Ascending aorta (tissue), 2 donors: ENCODE results near the gene NT5DC1. TPM values are rescaled to one million over a fixed set of nuclear protein-coding genes. Genes with fewer than 3 reads are reported as not detected.

ENCODE experiments used
- DNase-seq, 2 donors: peaks; one replicate each; pipeline ENCODE4 v3.0.0-alpha.2; 2019; ENCODE audit warnings: low spot score in 2 of 2
- H3K27ac ChIP-seq, 2 donors: fragments of 200-600 bp; sonication (generic); one replicate each; pipeline ENCODE4 v1.5.1; 2016 to 2017; ENCODE audit warnings: mild to moderate bottlenecking in 1 of 2
- H3K27me3 ChIP-seq: fragments of 200-600 bp; sonication (generic); one replicate; pipeline ENCODE4 v1.5.1; 2017
- H3K36me3 ChIP-seq, 2 donors: fragments of 200-600 bp; sonication (generic); one replicate each; pipeline ENCODE4 v1.5.1; 2016
- H3K4me1 ChIP-seq, 2 donors: fragments of 200-600 bp; sonication (generic); one replicate each; pipeline ENCODE4 v1.5.1; 2016 to 2017; ENCODE audit warnings: mild to moderate bottlenecking in 1 of 2
- H3K4me3 ChIP-seq, 2 donors: fragments of 200-600 bp; sonication (generic); one replicate each; pipeline ENCODE4 v1.5.1; 2016 to 2017; ENCODE audit warnings: mild to moderate bottlenecking in 1 of 2
- H3K9me3 ChIP-seq, 2 donors: fragments of 200-600 bp; sonication (generic); one replicate each; pipeline ENCODE4 v1.5.1; 2016
- intact Hi-C: fragments of 100-400 bp; cut with DNase I; formaldehyde crosslinking; loops from one replicate; pipeline ENCODE4 v1.15.1; 2023
- total RNA-seq: library from RNA; depleted of rRNA; stranded (reverse); fragments of >200 nt; gene quantifications from one replicate; pipeline ENCODE4 v1.1.0, GENCODE V29; 2016
- TF ChIP-seq, protein P1 (sequence below), 3 experiments: fragments of 200-600 bp in 2 of 3; fragments of 450-650 bp in 1 of 3; sonication (generic) in 2 of 3; IDR thresholded peaks; one replicate each; pipeline ENCODE4 v1.5.1; 2016 to 2019; ENCODE audit warnings: antibody characterized with exemption in 3 of 3, mild to moderate bottlenecking in 1 of 3, moderate library complexity in 1 of 3

The NT5DC1 gene
- total RNA-seq, 1 donor from 2014 or later = 4.6 TPM

DNA sequence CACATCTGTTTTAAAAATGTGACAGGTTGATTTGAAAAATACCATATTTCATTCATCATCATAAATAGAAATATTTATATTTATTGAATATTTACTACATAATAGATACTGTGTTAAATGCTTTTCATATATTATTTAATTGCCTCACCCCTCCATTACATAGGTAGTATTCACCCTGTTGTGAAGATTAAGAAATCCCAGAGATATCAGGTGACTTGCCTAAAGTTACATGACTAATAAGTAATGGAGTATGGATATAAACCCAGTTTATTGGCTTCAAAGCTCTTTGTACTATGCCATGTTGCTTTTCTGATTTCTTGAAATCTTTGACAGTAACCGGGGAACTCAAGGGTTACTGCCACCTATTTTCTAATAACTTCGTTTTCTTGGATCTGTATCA, 189.2 kb downstream of the NT5DC1 start:
- Histone ChIP-seq H3K9me3 (no peaks in the 10 kb centered on the region), H3K4me3 (no peak overlapping the region), H3K27me3 (no peaks in the 10 kb centered on the region), H3K4me1 (no peaks in the 10 kb centered on the region), H3K36me3 (no peaks in the 10 kb centered on the region), H3K27ac (no peak overlapping the region)
- intact Hi-C loops = no loop called here
- DNase-seq = no peak
- TF ChIP-seq, protein P1, sequence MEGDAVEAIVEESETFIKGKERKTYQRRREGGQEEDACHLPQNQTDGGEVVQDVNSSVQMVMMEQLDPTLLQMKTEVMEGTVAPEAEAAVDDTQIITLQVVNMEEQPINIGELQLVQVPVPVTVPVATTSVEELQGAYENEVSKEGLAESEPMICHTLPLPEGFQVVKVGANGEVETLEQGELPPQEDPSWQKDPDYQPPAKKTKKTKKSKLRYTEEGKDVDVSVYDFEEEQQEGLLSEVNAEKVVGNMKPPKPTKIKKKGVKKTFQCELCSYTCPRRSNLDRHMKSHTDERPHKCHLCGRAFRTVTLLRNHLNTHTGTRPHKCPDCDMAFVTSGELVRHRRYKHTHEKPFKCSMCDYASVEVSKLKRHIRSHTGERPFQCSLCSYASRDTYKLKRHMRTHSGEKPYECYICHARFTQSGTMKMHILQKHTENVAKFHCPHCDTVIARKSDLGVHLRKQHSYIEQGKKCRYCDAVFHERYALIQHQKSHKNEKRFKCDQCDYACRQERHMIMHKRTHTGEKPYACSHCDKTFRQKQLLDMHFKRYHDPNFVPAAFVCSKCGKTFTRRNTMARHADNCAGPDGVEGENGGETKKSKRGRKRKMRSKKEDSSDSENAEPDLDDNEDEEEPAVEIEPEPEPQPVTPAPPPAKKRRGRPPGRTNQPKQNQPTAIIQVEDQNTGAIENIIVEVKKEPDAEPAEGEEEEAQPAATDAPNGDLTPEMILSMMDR (IDR thresholded peaks at IDR 0.05) = no peak

DNA sequence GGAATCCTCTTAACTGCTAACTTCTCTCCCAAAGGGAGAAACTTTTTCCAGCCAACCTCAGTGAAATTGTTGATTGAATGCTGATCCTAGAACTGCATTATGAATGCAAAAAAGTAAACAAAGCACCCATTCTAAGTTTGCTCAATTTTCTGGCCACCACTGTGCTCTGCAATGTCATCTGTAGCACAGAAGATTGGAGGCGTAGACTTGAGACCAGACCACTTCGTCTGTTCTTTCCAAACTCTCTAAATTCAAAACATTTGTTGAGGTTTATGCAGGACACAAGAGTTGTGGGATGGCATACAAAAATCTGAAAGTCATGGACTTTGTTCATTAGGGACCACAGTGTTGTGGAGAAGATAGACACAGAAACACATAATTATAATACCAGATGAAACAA, 190.1 kb downstream of the NT5DC1 start:
- intact Hi-C loops = no loop called here
- H3K4me1 ChIP-seq = no peaks in the 10 kb centered on the region
- TF ChIP-seq, protein P1 (IDR thresholded peaks at IDR 0.05) = no peak
- no peak overlapping the region for H3K4me3 ChIP-seq
- H3K9me3 ChIP-seq = no peaks in the 10 kb centered on the region
- no peak overlapping the region for H3K27ac ChIP-seq
- DNase-seq = no peak
- no peaks in the 10 kb centered on the region for H3K36me3 ChIP-seq
- H3K27me3 ChIP-seq = no peaks in the 10 kb centered on the region

DNA sequence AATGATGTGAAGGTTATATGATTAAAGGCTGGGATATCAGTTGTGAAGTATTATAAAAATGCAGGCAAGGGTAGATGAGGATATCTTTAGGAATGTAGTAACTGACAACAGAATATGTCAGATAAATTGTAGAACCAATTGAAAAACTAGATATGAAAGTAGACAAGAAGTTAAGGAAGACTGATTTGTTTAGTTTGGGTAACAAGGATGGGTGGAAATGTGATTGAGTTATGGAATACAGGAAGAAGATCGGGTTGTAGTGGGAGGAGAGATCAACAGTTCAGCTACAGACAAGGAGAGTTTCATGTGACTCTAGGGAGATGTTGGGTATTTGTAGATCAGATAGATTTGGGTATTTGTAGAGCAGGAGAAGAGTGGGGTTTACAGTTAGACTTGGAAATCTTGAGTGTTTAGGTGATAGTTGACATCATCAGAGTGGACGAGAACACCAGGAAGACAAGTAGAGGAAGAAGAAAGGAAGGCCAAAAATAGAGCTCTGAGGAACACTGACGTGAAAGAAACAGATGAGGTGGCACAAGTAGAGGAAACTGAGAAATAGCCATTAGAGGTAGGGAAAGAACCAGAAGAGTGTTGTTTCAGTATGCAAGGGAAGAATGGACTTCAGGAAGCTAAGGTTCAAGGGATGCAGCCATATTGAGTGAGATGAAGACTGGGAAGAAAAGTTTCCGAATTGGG, 191.2 kb downstream of the NT5DC1 start:
- Histone ChIP-seq H3K4me3 (no peak overlapping the region), H3K27ac (no peak overlapping the region), H3K27me3 (no peaks in the 10 kb centered on the region), H3K9me3 (no peaks in the 10 kb centered on the region), H3K36me3 (no peaks in the 10 kb centered on the region), H3K4me1 (no peaks in the 10 kb centered on the region)
- intact Hi-C loops = no loop called here
- no peak for DNase-seq
- TF ChIP-seq, protein P1 (IDR thresholded peaks at IDR 0.05) = no peak

DNA sequence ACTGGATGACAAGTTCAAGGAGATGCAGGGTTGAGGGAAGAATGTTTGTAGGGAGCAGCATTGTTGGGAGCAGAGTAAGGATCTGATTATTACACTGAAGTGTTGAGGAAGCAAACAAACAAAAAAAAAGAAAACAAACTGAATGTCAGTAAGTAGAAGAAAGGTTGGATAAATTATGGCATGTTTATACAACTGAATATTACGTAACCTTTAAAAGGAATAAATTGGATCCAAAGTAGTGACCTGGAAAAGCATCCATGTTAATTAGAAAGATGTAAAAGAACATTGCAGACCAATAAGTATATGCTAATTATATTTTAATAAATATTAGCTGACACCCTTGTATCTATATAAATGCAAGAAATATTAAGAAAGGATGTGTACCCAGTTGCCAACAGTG, 191.9 kb downstream of the NT5DC1 start:
- H3K27me3 ChIP-seq = no peaks in the 10 kb centered on the region
- intact Hi-C loops = no loop called here
- TF ChIP-seq, protein P1 (IDR thresholded peaks at IDR 0.05) = no peak
- no peak for DNase-seq
- no peaks in the 10 kb centered on the region for H3K9me3 ChIP-seq
- H3K36me3 ChIP-seq = no peaks in the 10 kb centered on the region
- H3K27ac ChIP-seq = no peak overlapping the region
- H3K4me3 ChIP-seq = no peak overlapping the region
- no peaks in the 10 kb centered on the region for H3K4me1 ChIP-seq

DNA sequence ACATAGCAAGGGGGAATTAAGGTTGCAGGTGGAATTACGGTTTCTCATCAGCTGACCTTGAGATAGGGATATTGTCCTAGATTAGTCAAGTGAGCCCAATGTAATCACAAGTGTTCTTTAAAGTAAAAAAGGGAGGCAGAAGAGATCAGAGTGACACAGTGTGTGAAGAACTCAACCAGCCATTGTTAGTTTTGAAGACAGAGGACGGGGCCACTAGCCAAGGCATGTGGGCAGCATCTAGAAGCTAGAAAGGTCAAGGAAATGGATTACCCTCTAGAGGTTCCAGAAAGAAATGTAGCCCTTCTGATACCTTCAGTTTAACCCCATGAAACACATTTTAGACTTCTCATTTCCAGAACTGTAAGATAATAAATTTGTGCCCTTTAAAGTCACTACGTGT, 197.6 kb downstream of the NT5DC1 start:
- H3K27me3 ChIP-seq = no peaks in the 10 kb centered on the region
- H3K4me1 ChIP-seq = no peaks in the 10 kb centered on the region
- intact Hi-C loops = no loop called here
- peaks cover 0 to 6% of the 10 kb centered on the region in 2 donors for H3K9me3 ChIP-seq
- no peak overlapping the region for H3K27ac ChIP-seq
- no peaks in the 10 kb centered on the region for H3K36me3 ChIP-seq
- DNase-seq = no peak
- H3K4me3 ChIP-seq = no peak overlapping the region
- TF ChIP-seq, protein P1 (IDR thresholded peaks at IDR 0.05) = no peak

DNA sequence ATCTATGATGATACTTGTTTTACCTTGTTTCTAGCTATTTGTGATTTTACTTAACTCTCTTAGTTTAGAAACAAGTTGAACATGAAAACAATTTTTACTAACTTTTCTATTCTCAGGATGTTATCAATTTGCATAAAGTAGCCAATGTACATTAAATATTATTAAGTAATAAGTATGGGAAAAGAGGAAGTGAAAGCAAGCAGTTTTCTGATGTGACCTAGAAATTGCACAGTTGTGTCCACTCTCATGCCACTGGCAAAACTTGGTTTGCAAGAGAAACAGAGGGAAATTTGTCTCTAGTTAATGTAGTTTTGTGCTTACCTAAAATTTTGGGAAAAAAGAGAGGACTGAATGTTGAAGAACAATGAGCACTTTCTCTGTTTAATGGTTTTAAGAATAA, 198.3 kb downstream of the NT5DC1 start:
- intact Hi-C loops = no loop called here
- H3K27me3 ChIP-seq = no peaks in the 10 kb centered on the region
- no peaks in the 10 kb centered on the region for H3K4me1 ChIP-seq
- H3K36me3 ChIP-seq = no peaks in the 10 kb centered on the region
- DNase-seq = no peak
- H3K27ac ChIP-seq = no peak overlapping the region
- TF ChIP-seq, protein P1 (IDR thresholded peaks at IDR 0.05) = no peak
- H3K9me3 ChIP-seq = peaks cover 0 to 6% of the 10 kb centered on the region in 2 donors
- no peak overlapping the region for H3K4me3 ChIP-seq
